ENCODE measurements around the gene CSNK1G1.

The CSNK1G1 gene

GRCh38 chr15:64237677-64238076, 118.3 kb downstream of the CSNK1G1 start:
- TF ChIP-seq GATA3 (IDR thresholded peaks at IDR 0.05; ENCODE audit: low read depth, low read length) (no peak), GATA2 (IDR thresholded peaks at IDR 0.05; ENCODE audit: low read depth, low read length) (no peak)

GRCh38 chr15:64236156-64236894, 119.6 kb downstream of the CSNK1G1 start:
- TF ChIP-seq GATA3 (IDR thresholded peaks at IDR 0.05; ENCODE audit: low read depth, low read length) (no peak), GATA2 (IDR thresholded peaks at IDR 0.05; ENCODE audit: low read depth, low read length) (no peak)

GRCh38 chr15:64235552-64235951, 120.4 kb downstream of the CSNK1G1 start:
- no peak for TF ChIP-seq GATA2 (IDR thresholded peaks at IDR 0.05; ENCODE audit: low read depth, low read length)
- TF ChIP-seq GATA3 (IDR thresholded peaks at IDR 0.05; ENCODE audit: low read depth, low read length): no peak

GRCh38 chr15:64233299-64233698, 122.7 kb downstream of the CSNK1G1 start:
- TF ChIP-seq GATA3 (IDR thresholded peaks at IDR 0.05; ENCODE audit: low read depth, low read length) (no peak), GATA2 (IDR thresholded peaks at IDR 0.05; ENCODE audit: low read depth, low read length) (no peak)

GRCh38 chr15:64232400-64232799, 123.6 kb downstream of the CSNK1G1 start:
- TF ChIP-seq GATA3 (IDR thresholded peaks at IDR 0.05; ENCODE audit: low read depth, low read length): no peak

GRCh38 chr15:64229129-64229724, 126.7 kb downstream of the CSNK1G1 start:
- TF ChIP-seq GATA3 (IDR thresholded peaks at IDR 0.05; ENCODE audit: low read depth, low read length): no peak
- TF ChIP-seq GATA2 (IDR thresholded peaks at IDR 0.05; ENCODE audit: low read depth, low read length): no peak

GRCh38 chr15:64225804-64226203, 130.2 kb downstream of the CSNK1G1 start:
- TF ChIP-seq GATA2 (IDR thresholded peaks at IDR 0.05; ENCODE audit: low read depth, low read length) (no peak), GATA3 (IDR thresholded peaks at IDR 0.05; ENCODE audit: low read depth, low read length) (no peak)

GRCh38 chr15:64224511-64224910, 131.5 kb downstream of the CSNK1G1 start:
- TF ChIP-seq GATA2 (IDR thresholded peaks at IDR 0.05; ENCODE audit: low read depth, low read length): no peak
- no peak for TF ChIP-seq GATA3 (IDR thresholded peaks at IDR 0.05; ENCODE audit: low read depth, low read length)

- TF ChIP-seq GATA2 (IDR thresholded peaks at IDR 0.05; ENCODE audit: low read depth, low read length) (no peak), GATA3 (IDR thresholded peaks at IDR 0.05; ENCODE audit: low read depth, low read length) (no peak)
Observed at GRCh38 chr15:64223882-64224281, 132.1 kb downstream of the CSNK1G1 start.

GRCh38 chr15:64222573-64223366, 133.2 kb downstream of the CSNK1G1 start:
- TF ChIP-seq GATA3 (IDR thresholded peaks at IDR 0.05; ENCODE audit: low read depth, low read length): no peak
- TF ChIP-seq GATA2 (IDR thresholded peaks at IDR 0.05; ENCODE audit: low read depth, low read length): no peak

GRCh38 chr15:64216730-64217428, 139.1 kb downstream of the CSNK1G1 start:
- TF ChIP-seq GATA3 (IDR thresholded peaks at IDR 0.05; ENCODE audit: low read depth, low read length) (no peak), GATA2 (IDR thresholded peaks at IDR 0.05; ENCODE audit: low read depth, low read length) (no peak)

GRCh38 chr15:64216196-64216595, 139.8 kb downstream of the CSNK1G1 start:
- TF ChIP-seq GATA2 (IDR thresholded peaks at IDR 0.05; ENCODE audit: low read depth, low read length) (no peak), GATA3 (IDR thresholded peaks at IDR 0.05; ENCODE audit: low read depth, low read length) (no peak)

GRCh38 chr15:64213646-64214045, 142.3 kb downstream of the CSNK1G1 start:
- no peak for TF ChIP-seq GATA3 (IDR thresholded peaks at IDR 0.05; ENCODE audit: low read depth, low read length)
- no peak for TF ChIP-seq GATA2 (IDR thresholded peaks at IDR 0.05; ENCODE audit: low read depth, low read length)

GRCh38 chr15:64211696-64212095, 144.3 kb downstream of the CSNK1G1 start:
- TF ChIP-seq GATA2 (IDR thresholded peaks at IDR 0.05; ENCODE audit: low read depth, low read length): no peak
- no peak for TF ChIP-seq GATA3 (IDR thresholded peaks at IDR 0.05; ENCODE audit: low read depth, low read length)

Data from SH-SY5Y (cell line).